HG02588 (cell line): ENCODE measurements around the gene SLC30A5.

Experiments used
- ATAC-seq: cut with Tn5 transposase; IDR thresholded peaks from one replicate; pipeline ENCODE4 v1.9.1; 2021; ENCODE audit warnings: mild to moderate bottlenecking, moderate library complexity; ENCODE audit not compliant: unreplicated experiment

Gene SLC30A5

GRCh38 chr5:69166686-69167492, 73.1 kb downstream of the SLC30A5 start, which contains the start of gene CCNB1:
Gene CCNB1 (plus strand): TSS chr5:69167150. CDS start chr5:69167263, 113 bp downstream.
- peak; percentile 99 for ATAC-seq

- no peak for ATAC-seq
These were observed 73.7 kb downstream of the SLC30A5 start for GRCh38 chr5:69167493-69167855.

- ATAC-seq = no peak
These were observed 74.1 kb downstream of the SLC30A5 start for GRCh38 chr5:69167929-69168328.

DNA sequence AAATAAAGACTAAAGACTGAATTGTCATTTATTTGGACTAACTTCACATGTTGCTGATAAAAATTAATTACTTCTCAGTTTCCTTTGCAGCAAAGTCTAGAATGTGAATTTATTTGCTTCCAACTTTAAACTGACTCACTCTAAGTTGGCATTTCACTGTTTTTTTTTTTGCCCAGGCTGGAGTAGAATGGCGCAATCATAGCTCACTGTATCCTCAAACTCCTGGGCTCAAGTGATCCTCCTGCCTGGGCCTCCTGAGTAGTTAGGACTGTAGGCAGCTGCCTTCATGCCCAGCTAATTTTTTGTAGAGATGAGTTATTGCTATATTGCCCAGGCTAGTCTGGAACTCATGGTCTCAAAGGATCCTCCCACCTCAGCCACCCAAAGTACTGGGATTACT, 76.7 kb downstream of the SLC30A5 start:
- ATAC-seq = no peak

GRCh38 chr5:69170969-69171368, 77.2 kb downstream of the SLC30A5 start:
- no peak for ATAC-seq
